Dermis blood vessel endothelial cell (primary cell): Measurements from ENCODE around the gene GLYAT. TPM values are rescaled to one million over a fixed set of nuclear protein-coding genes. Genes with fewer than 3 reads are reported as not detected.

ENCODE experiments used
- DNase-seq: peaks from one replicate; pipeline ENCODE4 v3.0.0; 2010
- total RNA-seq: library from RNA; depleted of rRNA; stranded (reverse); fragments of >200 nt; gene quantifications from 2 replicates; pipeline ENCODE4 v1.2.3, GENCODE V29; 2014

The GLYAT gene
- under 0.01 TPM in 1 of 2 replicates, not detected in the other for total RNA-seq

- no peak for DNase-seq
Measured at GRCh38 chr11:58731819-58732218, at the start of gene GLYAT. TSS of gene GLYAT (minus strand) at chr11:58731943. CDS start at chr11:58724496, 7,447 bp downstream.

GRCh38 chr11:58781345-58781744 is 49.6 kb upstream of the GLYAT start:
- no peak for DNase-seq

GRCh38 chr11:58780578-58780977 is 48.8 kb upstream of the GLYAT start:
- no peak for DNase-seq

- no peak for DNase-seq
Measured at GRCh38 chr11:58776891-58777710, 45.4 kb upstream of the GLYAT start.

- no peak for DNase-seq
Measured at GRCh38 chr11:58775066-58775708, 43.4 kb upstream of the GLYAT start.

- DNase-seq: no peak
Measured at GRCh38 chr11:58774164-58774593, 42.4 kb upstream of the GLYAT start.

- DNase-seq: no peak
Measured at GRCh38 chr11:58773337-58773736, 41.6 kb upstream of the GLYAT start.

- DNase-seq: no peak
Measured at GRCh38 chr11:58772329-58773285, 40.9 kb upstream of the GLYAT start.

GRCh38 chr11:58771458-58771855 is 39.7 kb upstream of the GLYAT start:
- no peak for DNase-seq

GRCh38 chr11:58770627-58771457 is 39.1 kb upstream of the GLYAT start:
- DNase-seq: no peak

- no peak for DNase-seq
Measured at GRCh38 chr11:58770166-58770565, 38.4 kb upstream of the GLYAT start.

- DNase-seq: no peak
Measured at GRCh38 chr11:58769308-58769707, 37.6 kb upstream of the GLYAT start.

- DNase-seq: no peak
Measured at GRCh38 chr11:58768137-58768536, 36.4 kb upstream of the GLYAT start.

- DNase-seq: no peak
Measured at GRCh38 chr11:58765078-58765477, 33.3 kb upstream of the GLYAT start.

- no peak for DNase-seq
Measured at GRCh38 chr11:58763120-58763490, 31.4 kb upstream of the GLYAT start.

- DNase-seq: no peak
Measured at GRCh38 chr11:58762284-58763119, 30.8 kb upstream of the GLYAT start.

GRCh38 chr11:58757439-58757838 is 25.7 kb upstream of the GLYAT start:
- no peak for DNase-seq

- DNase-seq: no peak
Measured at GRCh38 chr11:58745705-58746364, 14.1 kb upstream of the GLYAT start.

- no peak for DNase-seq
Measured at GRCh38 chr11:58744988-58745704, 13.4 kb upstream of the GLYAT start.
